Endodermal cell (in vitro differentiated cells): ENCODE data around the gene SAXO1. TPM values are rescaled to one million over a fixed set of nuclear protein-coding genes. Genes with fewer than 3 reads are reported as not detected.

Experiments used
- DNase-seq: peaks from one replicate; pipeline ENCODE4 v3.0.0-alpha.2; 2017
- H3K27ac ChIP-seq: 2 replicates; pipeline ENCODE4 v1.5.1; 2013; ENCODE audit warnings: mild to moderate bottlenecking, low read depth, low read length, moderate library complexity
- H3K27me3 ChIP-seq: 2 replicates; pipeline ENCODE4 v1.6.1; 2013; ENCODE audit warnings: mild to moderate bottlenecking, low read length, moderate library complexity; ENCODE audit not compliant: insufficient read depth, control insufficient read depth, poor library complexity, severe bottlenecking
- H3K36me3 ChIP-seq: 2 replicates; pipeline ENCODE4 v1.7.0; 2013; ENCODE audit warnings: mild to moderate bottlenecking, low read length, moderate library complexity; ENCODE audit not compliant: control insufficient read depth, insufficient read depth
- H3K4me1 ChIP-seq: one replicate; pipeline ENCODE4 v1.7.0; 2013; ENCODE audit warnings: low read length; ENCODE audit not compliant: control insufficient read depth, insufficient read depth
- H3K4me3 ChIP-seq: 2 replicates; pipeline ENCODE4 v1.5.1; 2013; ENCODE audit warnings: mild to moderate bottlenecking, low read length, moderate library complexity
- H3K9ac ChIP-seq: 2 replicates; pipeline ENCODE4 v1.6.1; 2013; ENCODE audit warnings: mild to moderate bottlenecking, low read length, moderate library complexity; ENCODE audit not compliant: poor library complexity, severe bottlenecking; ENCODE audit errors: extremely low read depth
- H3K9me3 ChIP-seq: 2 replicates; pipeline ENCODE4 v1.6.1; 2013; ENCODE audit warnings: mild to moderate bottlenecking, low read length, moderate library complexity; ENCODE audit not compliant: control insufficient read depth
- H3K27ac Mint-ChIP-seq: 2 replicates; pipeline ENCODE4 v1.8.0; 2020; ENCODE audit warnings: mixed read lengths
- H3K27me3 Mint-ChIP-seq: 2 replicates; pipeline ENCODE4 v1.8.0; 2021; ENCODE audit warnings: mild to moderate bottlenecking, mixed read lengths; ENCODE audit not compliant: insufficient read depth
- H3K36me3 Mint-ChIP-seq: 2 replicates; pipeline ENCODE4 v1.8.0; 2020; ENCODE audit warnings: low read depth, mixed read lengths
- H3K4me1 Mint-ChIP-seq: 2 replicates; pipeline ENCODE4 v1.8.0; 2020; ENCODE audit warnings: mixed read lengths
- H3K4me3 Mint-ChIP-seq: 2 replicates; pipeline ENCODE4 v1.8.0; 2020; ENCODE audit warnings: mild to moderate bottlenecking, moderate library complexity, mixed read lengths
- H3K9me3 Mint-ChIP-seq: 2 replicates; pipeline ENCODE4 v1.8.0; 2020; ENCODE audit warnings: mild to moderate bottlenecking, mixed read lengths
- CTCF ChIP-seq: fragments of 200-600 bp; sonication (generic); conservative IDR thresholded peaks from 2 replicates; pipeline ENCODE4 v1.5.0; 2021; ENCODE audit warnings: antibody characterized with exemption, mild to moderate bottlenecking
- WGBS, 2 experiments: methylation state at CpG; one replicate each; pipeline versions ENCODE4 v1.1.5 to v1.1.7; 2013; ENCODE audit warnings: missing lambda C conversion rate in 2 of 2, mixed read lengths in 1 of 2; ENCODE audit not compliant: insufficient coverage in 1 of 2, insufficient read length in 1 of 2; 5-methylcytosine and 5-hydroxymethylcytosine counted together
- total RNA-seq, 2 donors: library from RNA; stranded (reverse); fragmentation: NEBNext Ultra II Directional in 1 of 2; extraction: Animal tissue kit (Norgen Biotek cat#: 25700) in 1 of 2; gene quantifications; 2 replicates in 1 of 2; 3 replicates in 1 of 2; pipeline ENCODE4 v1.2.1, GENCODE V29; 2021

SAXO1 gene
- total RNA-seq, 2 donors from 2014 or later = 0.04 to 1.2 TPM

DNA sequence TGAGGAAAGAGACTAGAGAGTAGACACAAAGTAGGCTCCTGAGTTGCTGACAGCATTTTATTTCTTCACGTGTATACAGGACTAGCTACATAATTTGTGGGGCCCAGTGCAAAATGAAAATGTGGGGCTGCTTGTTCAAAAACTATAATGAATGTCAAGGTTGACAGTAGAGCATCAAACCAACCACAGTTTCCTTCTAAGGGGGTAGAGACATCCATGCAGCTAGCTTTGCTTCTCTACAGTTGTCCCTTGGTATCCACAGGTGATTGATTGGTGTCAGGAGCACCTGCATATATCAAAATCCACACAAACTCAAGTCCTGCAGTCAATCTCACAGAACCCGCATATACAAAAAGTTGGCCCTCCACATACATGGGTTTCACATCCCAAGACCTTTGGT lies 129.6 kb downstream of the SAXO1 start:
- Mint-ChIP-seq H3K4me3 (no peak overlapping the region), H3K27me3 (peaks cover 5% of the 10 kb centered on the region), H3K27ac (no peak overlapping the region), H3K4me1 (peaks cover 9% of the 10 kb centered on the region), H3K9me3 (peaks cover 14% of the 10 kb centered on the region), H3K36me3 (no peaks in the 10 kb centered on the region)
- Histone ChIP-seq H3K36me3 (no peaks in the 10 kb centered on the region), H3K27me3 (no peaks in the 10 kb centered on the region), H3K4me3 (no peak overlapping the region), H3K4me1 (no peaks in the 10 kb centered on the region), H3K9ac (no peak overlapping the region), H3K9me3 (peaks cover 10% of the 10 kb centered on the region), H3K27ac (no peak overlapping the region)
- TF ChIP-seq CTCF = no peak
- WGBS, 2 experiments = 97 to 100% methylated on average over 1 to 2 of the region's 2 CpGs
- DNase-seq = no peak

- TF ChIP-seq CTCF = no peak
- peak; percentile 66 for DNase-seq
- Mint-ChIP-seq H3K9me3 (peaks cover 23% of the 10 kb centered on the region), H3K27ac (no peak overlapping the region), H3K36me3 (no peaks in the 10 kb centered on the region), H3K27me3 (peaks cover 3% of the 10 kb centered on the region), H3K4me3 (no peak overlapping the region), H3K4me1 (peaks cover 11% of the 10 kb centered on the region)
- no peaks in the 10 kb centered on the region for H3K27me3 ChIP-seq
- no peaks in the 10 kb centered on the region for H3K4me1 ChIP-seq
- peaks cover 34% of the 10 kb centered on the region for H3K9me3 ChIP-seq
- no peak overlapping the region for H3K27ac ChIP-seq
- H3K36me3 ChIP-seq = no peaks in the 10 kb centered on the region
- WGBS, 2 experiments = 83 to 90% methylated on average over 2 of the region's 2 CpGs
- no peak overlapping the region for H3K9ac ChIP-seq
- no peak overlapping the region for H3K4me3 ChIP-seq
Observed at GRCh38 chr9:18896531-18897179, 136.4 kb downstream of the SAXO1 start.

DNA sequence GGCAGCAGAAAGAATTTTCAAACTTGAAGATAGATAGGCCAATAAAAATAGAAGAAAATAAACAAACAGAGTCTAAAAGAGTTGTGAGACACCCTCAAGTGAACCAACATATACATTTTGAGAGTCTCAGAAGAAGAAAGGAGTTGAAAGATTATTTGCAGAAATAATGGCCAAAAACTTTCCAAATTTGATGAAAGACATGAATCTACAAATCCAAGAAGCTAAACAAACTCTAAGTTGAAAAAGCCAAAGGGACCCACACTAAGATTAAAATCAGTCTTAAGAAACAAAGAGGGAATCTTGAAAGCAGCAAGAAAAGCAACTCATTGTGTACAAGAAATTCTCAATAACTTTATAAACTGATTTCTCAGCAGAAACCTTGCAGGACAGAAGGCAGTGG lies 137.0 kb downstream of the SAXO1 start:
- Mint-ChIP-seq H3K4me3 (no peak overlapping the region), H3K4me1 (peaks cover 11% of the 10 kb centered on the region), H3K36me3 (no peaks in the 10 kb centered on the region), H3K27me3 (peaks cover 3% of the 10 kb centered on the region), H3K9me3 (peaks cover 22% of the 10 kb centered on the region), H3K27ac (no peak overlapping the region)
- no peak for TF ChIP-seq CTCF
- peak overlapping the region; percentile 62 for H3K4me3 ChIP-seq
- no peak overlapping the region for H3K27ac ChIP-seq
- DNase-seq = no peak
- H3K9ac ChIP-seq = no peak overlapping the region
- H3K36me3 ChIP-seq = no peaks in the 10 kb centered on the region
- H3K27me3 ChIP-seq = no peaks in the 10 kb centered on the region
- H3K4me1 ChIP-seq = no peaks in the 10 kb centered on the region
- peaks cover 34% of the 10 kb centered on the region for H3K9me3 ChIP-seq
